Measurements from ENCODE around the gene DNAH9.

GRCh38 chr17:11896199-11896598 is 297.9 kb downstream of the DNAH9 start:
- TF ChIP-seq EZH2 (IDR thresholded peaks at IDR 0.05; ENCODE audit: borderline replicate concordance, low read depth, low read length, severe bottlenecking) (no peak), CTCF (IDR thresholded peaks at IDR 0.05; ENCODE audit: borderline replicate concordance, extremely low read depth, low read length, poor library complexity, severe bottlenecking) (no peak)

Data from DND-41 (cell line).